Esophagus muscularis mucosa (tissue), 4 donors: ENCODE measurements around the gene ZNF835. TPM values are rescaled to one million over a fixed set of nuclear protein-coding genes. Genes with fewer than 3 reads are reported as not detected.

Source experiments
- DNase-seq: peaks from one replicate; pipeline ENCODE4 v3.0.0-alpha.2; 2017; ENCODE audit errors: extremely low spot score
- H3K27ac ChIP-seq, 4 donors: fragments of 200-600 bp; sonication (generic); replicated peaks in 1 of 4; 1 replicate in 3 of 4; 2 replicates in 1 of 4; pipeline ENCODE4 v1.5.1; 2016 to 2019; ENCODE audit warnings: mild to moderate bottlenecking in 1 of 4
- H3K27me3 ChIP-seq, 4 donors: fragments of 200-600 bp; sonication (generic); one replicate each; pipeline versions ENCODE4 v1.5.1 to v1.6.0; 2016 to 2019
- H3K36me3 ChIP-seq, 4 donors: fragments of 200-600 bp; sonication (generic); one replicate each; pipeline ENCODE4 v1.5.1; 2016 to 2019
- H3K4me1 ChIP-seq, 4 donors: fragments of 200-600 bp; sonication (generic); one replicate each; pipeline ENCODE4 v1.5.1; 2016 to 2019
- H3K4me3 ChIP-seq, 4 donors: fragments of 200-600 bp; sonication (generic); 1 replicate in 2 of 4; 2 replicates in 2 of 4; pipeline ENCODE4 v1.5.1; 2016 to 2019; ENCODE audit warnings: mild to moderate bottlenecking in 4 of 4, moderate library complexity in 1 of 4
- H3K9me3 ChIP-seq, 4 donors: fragments of 200-600 bp; sonication (generic); 1 replicate in 3 of 4; 2 replicates in 1 of 4; pipeline ENCODE4 v1.5.1; 2016 to 2019
- CTCF ChIP-seq, 3 experiments: fragments of 200-600 bp in 2 of 3; fragments of 450-650 bp in 1 of 3; sonication (generic) in 2 of 3; IDR thresholded peaks; one replicate each; pipeline ENCODE4 v1.5.1; 2017 to 2019; ENCODE audit warnings: antibody characterized with exemption in 3 of 3, mild to moderate bottlenecking in 2 of 3, moderate library complexity in 1 of 3
- EP300 ChIP-seq: sonication (generic); formaldehyde crosslinking; IDR thresholded peaks from one replicate; pipeline ENCODE4 v1.6.1; 2017; ENCODE audit warnings: antibody characterized with exemption
- POLR2A ChIP-seq: fragments of 450-650 bp; IDR thresholded peaks from one replicate; pipeline ENCODE4 v1.6.1; 2017; ENCODE audit warnings: antibody characterized with exemption, moderate library complexity, mild to moderate bottlenecking, low read depth
- POLR2AphosphoS5 ChIP-seq, 2 donors: sonication (generic); formaldehyde crosslinking; IDR thresholded peaks; one replicate each; pipeline ENCODE4 v1.6.1; 2017; ENCODE audit warnings: antibody characterized with exemption in 2 of 2
- WGBS: methylation state at CpG from one replicate; pipeline ENCODE4 v1.1.5; 2018; 5-methylcytosine and 5-hydroxymethylcytosine counted together
- intact Hi-C: fragments of 100-400 bp; cut with DNase I; formaldehyde crosslinking; loops from one replicate; pipeline ENCODE4 v1.15.1; 2023
- total RNA-seq, 4 donors: library from RNA; depleted of rRNA; stranded (reverse); fragments of >200 nt; gene quantifications; one replicate each; pipeline versions ENCODE4 v1.1.0 to v1.2.1, GENCODE V29; 2016

The ZNF835 gene
- total RNA-seq, 4 donors from 2014 or later: 3.0 to 11.4 (median 6.7) TPM

GRCh38 chr19:56692206-56692895 lies 20.8 kb upstream of the ZNF835 start:
- no peak overlapping the region for H3K4me3 ChIP-seq
- no peak overlapping the region for H3K27ac ChIP-seq
- intact Hi-C loops: no loop called here
- no peaks in the 10 kb centered on the region for H3K4me1 ChIP-seq
- no peaks in the 10 kb centered on the region for H3K27me3 ChIP-seq
- DNase-seq: no peak
- no peak for TF ChIP-seq POLR2AphosphoS5 (IDR thresholded peaks at IDR 0.05)
- TF ChIP-seq POLR2A: no peak
- no peak for TF ChIP-seq EP300
- TF ChIP-seq CTCF (IDR thresholded peaks at IDR 0.05): no peak
- no peaks in the 10 kb centered on the region for H3K9me3 ChIP-seq
- WGBS: 78% methylated on average over 8 of the region's 8 CpGs
- H3K36me3 ChIP-seq: no peaks in the 10 kb centered on the region

- TF ChIP-seq POLR2A (no peak), EP300 (no peak), CTCF (IDR thresholded peaks at IDR 0.05) (no peak), POLR2AphosphoS5 (IDR thresholded peaks at IDR 0.05) (no peak)
- H3K4me1 ChIP-seq: no peaks in the 10 kb centered on the region
- no peak overlapping the region for H3K4me3 ChIP-seq
- no peaks in the 10 kb centered on the region for H3K9me3 ChIP-seq
- intact Hi-C loops: no loop called here
- no peak for DNase-seq
- no peaks in the 10 kb centered on the region for H3K36me3 ChIP-seq
- 48% methylated on average over 10 of the region's 10 CpGs for WGBS
- H3K27me3 ChIP-seq: no peaks in the 10 kb centered on the region
- H3K27ac ChIP-seq: no peak overlapping the region
These were observed 19.1 kb upstream of the ZNF835 start for GRCh38 chr19:56690670-56691069.

GRCh38 chr19:56689198-56689597 lies 17.6 kb upstream of the ZNF835 start:
- no peak for DNase-seq
- 75% methylated on average over 10 of the region's 10 CpGs for WGBS
- intact Hi-C loops: no loop called here
- H3K36me3 ChIP-seq: peaks cover 0 to 4% (median 0%) of the 10 kb centered on the region in 4 donors
- H3K27ac ChIP-seq: no peak overlapping the region
- H3K9me3 ChIP-seq: no peaks in the 10 kb centered on the region
- H3K27me3 ChIP-seq: no peaks in the 10 kb centered on the region
- no peak overlapping the region for H3K4me3 ChIP-seq
- H3K4me1 ChIP-seq: no peaks in the 10 kb centered on the region
- TF ChIP-seq POLR2AphosphoS5 (IDR thresholded peaks at IDR 0.05) (no peak), EP300 (no peak)

GRCh38 chr19:56687031-56687430 lies 15.5 kb upstream of the ZNF835 start:
- 71% methylated on average over 8 of the region's 8 CpGs for WGBS
- intact Hi-C loops: no loop called here

GRCh38 chr19:56683116-56683515 lies 11.6 kb upstream of the ZNF835 start:
- TF ChIP-seq EP300 (no peak), POLR2AphosphoS5 (IDR thresholded peaks at IDR 0.05) (no peak), CTCF (IDR thresholded peaks at IDR 0.05) (no peak), POLR2A (no peak)
- intact Hi-C loops: no loop called here
- no peak for DNase-seq
- Histone ChIP-seq H3K27ac (no peak overlapping the region), H3K9me3 (no peaks in the 10 kb centered on the region), H3K27me3 (no peaks in the 10 kb centered on the region), H3K36me3 (peaks cover 0 to 5% (median 0%) of the 10 kb centered on the region in 4 donors), H3K4me3 (no peak overlapping the region), H3K4me1 (no peaks in the 10 kb centered on the region)
- 48% methylated on average over 7 of the region's 7 CpGs for WGBS

More at GRCh38 chr19:56687031-56687430, 15.5 kb upstream of the ZNF835 start:
- no peak for DNase-seq
- Histone ChIP-seq H3K27ac (no peak overlapping the region), H3K4me3 (no peak overlapping the region), H3K9me3 (no peaks in the 10 kb centered on the region), H3K4me1 (no peaks in the 10 kb centered on the region), H3K36me3 (peaks cover 0 to 5% (median 0%) of the 10 kb centered on the region in 4 donors), H3K27me3 (no peaks in the 10 kb centered on the region)
- TF ChIP-seq POLR2A: no peak
- no peak for TF ChIP-seq POLR2AphosphoS5 (IDR thresholded peaks at IDR 0.05)
- no peak for TF ChIP-seq EP300
- TF ChIP-seq CTCF (IDR thresholded peaks at IDR 0.05): no peak
